Trophoblast cell (in vitro differentiated cells and primary cell): ENCODE measurements around the gene CHCHD3.

Experiments
- DNase-seq, 2 donors: peaks; one replicate each; pipeline ENCODE4 v3.0.0-alpha.2; 2016
- H2AFZ ChIP-seq: 2 replicates; pipeline ENCODE4 v1.6.1; 2013; ENCODE audit warnings: low read length, moderate library complexity, mild to moderate bottlenecking; ENCODE audit not compliant: insufficient read depth, poor library complexity
- H2AK5ac ChIP-seq: 2 replicates; pipeline ENCODE4 v1.6.1; 2013; ENCODE audit warnings: mild to moderate bottlenecking, low read length
- H2BK120ac ChIP-seq: 2 replicates; pipeline ENCODE4 v1.6.1; 2013; ENCODE audit warnings: low read length, mild to moderate bottlenecking, moderate library complexity; ENCODE audit not compliant: insufficient read depth, poor library complexity
- H2BK12ac ChIP-seq: 2 replicates; pipeline ENCODE4 v1.6.1; 2013; ENCODE audit warnings: mild to moderate bottlenecking, low read length, moderate library complexity
- H2BK5ac ChIP-seq: 2 replicates; pipeline ENCODE4 v1.6.1; 2013; ENCODE audit warnings: low read length, low read depth, moderate library complexity, mild to moderate bottlenecking; ENCODE audit not compliant: poor library complexity
- H3K14ac ChIP-seq: 2 replicates; pipeline ENCODE4 v1.6.1; 2013; ENCODE audit warnings: mild to moderate bottlenecking, low read length
- H3K18ac ChIP-seq: 2 replicates; pipeline ENCODE4 v1.6.1; 2013; ENCODE audit warnings: mild to moderate bottlenecking, low read length
- H3K23ac ChIP-seq: 2 replicates; pipeline ENCODE4 v1.6.1; 2013; ENCODE audit warnings: low read length
- H3K27ac ChIP-seq: 2 replicates; pipeline ENCODE4 v1.5.1; 2013; ENCODE audit warnings: low read depth, mild to moderate bottlenecking, inconsistent platforms, low read length, moderate library complexity
- H3K27me3 ChIP-seq: 2 replicates; pipeline ENCODE4 v1.6.1; 2013; ENCODE audit warnings: inconsistent platforms, mild to moderate bottlenecking, low read length, moderate library complexity; ENCODE audit not compliant: insufficient read depth
- H3K36me3 ChIP-seq, 2 experiments: 1 replicate in 1 of 2; 2 replicates in 1 of 2; pipeline ENCODE4 v1.6.1; 2013; ENCODE audit warnings: low read length in 2 of 2, mild to moderate bottlenecking in 2 of 2, moderate library complexity in 1 of 2; ENCODE audit not compliant: insufficient read depth in 2 of 2, control insufficient read depth in 1 of 2
- H3K4ac ChIP-seq: 2 replicates; pipeline ENCODE4 v1.6.1; 2013; ENCODE audit warnings: low read depth, mild to moderate bottlenecking, low read length, moderate library complexity
- H3K4me1 ChIP-seq, 2 experiments: 1 replicate in 1 of 2; 2 replicates in 1 of 2; pipeline ENCODE4 v1.6.1; 2013; ENCODE audit warnings: low read length in 2 of 2, mild to moderate bottlenecking in 2 of 2, moderate library complexity in 1 of 2; ENCODE audit not compliant: insufficient read depth in 2 of 2, control insufficient read depth in 1 of 2
- H3K4me2 ChIP-seq: 2 replicates; pipeline ENCODE4 v1.6.1; 2013; ENCODE audit warnings: inconsistent platforms, mild to moderate bottlenecking, low read length, moderate library complexity
- H3K4me3 ChIP-seq: 2 replicates; pipeline ENCODE4 v1.5.1; 2013; ENCODE audit warnings: mild to moderate bottlenecking, low read depth, low read length, inconsistent platforms
- H3K79me1 ChIP-seq: one replicate; pipeline ENCODE4 v1.6.1; 2013; ENCODE audit warnings: low read length
- H3K79me2 ChIP-seq: 2 replicates; pipeline ENCODE4 v1.6.1; 2013; ENCODE audit warnings: low read length, mild to moderate bottlenecking; ENCODE audit not compliant: control insufficient read depth, insufficient read depth, poor library complexity
- H3K9ac ChIP-seq: 2 replicates; pipeline ENCODE4 v1.6.1; 2013; ENCODE audit warnings: mild to moderate bottlenecking, low read length
- H3K9me3 ChIP-seq: 2 replicates; pipeline ENCODE4 v1.6.1; 2013; ENCODE audit warnings: low read depth, mild to moderate bottlenecking, control low read depth, inconsistent platforms, low read length; ENCODE audit not compliant: insufficient read depth
- H4K12ac ChIP-seq: 2 replicates; pipeline ENCODE4 v1.6.1; 2013; ENCODE audit warnings: low read depth, mild to moderate bottlenecking, low read length, moderate library complexity
- H4K8ac ChIP-seq: 2 replicates; pipeline ENCODE4 v1.6.1; 2013; ENCODE audit warnings: low read depth, mild to moderate bottlenecking, low read length, moderate library complexity
- H4K91ac ChIP-seq: one replicate; pipeline ENCODE4 v1.6.1; 2013; ENCODE audit warnings: low read depth, mild to moderate bottlenecking, low read length, moderate library complexity
- WGBS: extraction: QIAGEN DNeasy Blood & Tissue Kit; methylation state at CpG from one replicate; pipeline ENCODE4 v1.1.7; 2013; ENCODE audit warnings: missing lambda C conversion rate; ENCODE audit not compliant: insufficient read length, insufficient coverage; ENCODE audit errors: extremely low coverage; 5-methylcytosine and 5-hydroxymethylcytosine counted together

The CHCHD3 gene

DNA sequence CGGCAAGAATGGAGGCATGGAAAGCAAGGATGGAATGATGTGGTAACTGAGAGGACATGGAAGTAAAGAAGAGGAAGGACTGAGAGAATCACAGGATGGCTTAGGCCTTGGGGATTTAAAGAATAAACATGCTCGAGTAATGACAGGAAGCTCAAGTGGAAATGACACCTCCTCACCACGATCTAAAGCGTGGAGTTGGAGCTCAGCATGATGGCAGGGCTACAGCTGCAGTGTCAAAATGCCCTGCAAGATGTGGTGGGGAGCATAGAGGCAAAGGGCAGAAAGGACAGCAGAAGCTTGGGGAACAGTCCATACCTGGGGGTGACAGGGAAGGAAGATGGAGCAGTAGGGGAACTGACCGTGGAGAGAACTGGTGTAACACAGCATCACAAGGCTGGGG, 276.1 kb downstream of the CHCHD3 start:
- no peak overlapping the region for H3K9ac ChIP-seq
- no peak overlapping the region for H2AFZ ChIP-seq
- no peaks in the 10 kb centered on the region for H3K9me3 ChIP-seq

GRCh38 chr7:132804849-132805485, 276.9 kb downstream of the CHCHD3 start:
- no CpG with 5 or more reads among the region's 7 CpGs for WGBS
- no peak overlapping the region for H3K14ac ChIP-seq

More for the DNA sequence above, 276.1 kb downstream of the CHCHD3 start:
- Histone ChIP-seq H3K18ac (no peak overlapping the region), H2BK12ac (no peak overlapping the region), H2AK5ac (no peak overlapping the region), H4K8ac (no peak overlapping the region), H3K27ac (no peak overlapping the region), H3K4ac (no peak overlapping the region), H2BK120ac (no peak overlapping the region), H2BK5ac (no peak overlapping the region), H3K23ac (no peak overlapping the region), H3K4me1 (no peaks in the 10 kb centered on the region), H3K4me3 (no peak overlapping the region), H3K79me1 (no peaks in the 10 kb centered on the region), H3K4me2 (no peak overlapping the region), H4K12ac (no peak overlapping the region), H3K79me2 (no peaks in the 10 kb centered on the region), H3K27me3 (no peaks in the 10 kb centered on the region), H4K91ac (no peak overlapping the region), H3K36me3 (no peaks in the 10 kb centered on the region), H3K14ac (no peak overlapping the region)
- DNase-seq, result no peak
- no CpG with 5 or more reads among the region's 5 CpGs for WGBS

DNA sequence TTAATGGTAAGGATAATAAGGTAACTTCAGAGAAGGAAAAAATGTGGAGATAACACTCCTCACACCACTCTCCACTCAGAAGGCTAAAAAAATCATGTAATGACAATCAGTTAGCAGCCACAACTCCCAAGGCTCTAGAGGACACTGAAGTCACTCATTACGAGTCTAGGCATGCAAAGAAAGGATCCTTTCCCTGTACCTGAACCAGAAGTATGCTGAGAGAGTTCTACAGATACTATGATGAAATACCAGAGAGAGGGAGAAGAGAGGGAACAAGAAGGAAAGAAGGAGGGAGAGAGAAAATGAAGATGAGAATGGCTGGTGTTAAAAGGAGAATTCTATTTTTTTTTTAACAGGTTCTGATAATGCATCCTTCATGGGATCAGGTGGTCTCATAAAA, 281.4 kb downstream of the CHCHD3 start:
- Histone ChIP-seq H2BK12ac (no peak overlapping the region), H3K23ac (no peak overlapping the region), H4K91ac (no peak overlapping the region), H3K27ac (no peak overlapping the region), H3K79me1 (no peaks in the 10 kb centered on the region), H3K4me2 (no peak overlapping the region), H3K9ac (no peak overlapping the region), H2BK5ac (no peak overlapping the region), H3K27me3 (no peaks in the 10 kb centered on the region), H2BK120ac (no peak overlapping the region), H3K4me1 (no peaks in the 10 kb centered on the region), H2AFZ (no peak overlapping the region), H3K9me3 (no peaks in the 10 kb centered on the region), H4K12ac (no peak overlapping the region), H4K8ac (no peak overlapping the region), H2AK5ac (no peak overlapping the region), H3K14ac (no peak overlapping the region), H3K36me3 (no peaks in the 10 kb centered on the region), H3K4ac (no peak overlapping the region), H3K18ac (no peak overlapping the region), H3K4me3 (no peak overlapping the region), H3K79me2 (no peaks in the 10 kb centered on the region)
- no CpG with 5 or more reads among the region's 1 CpG for WGBS
- DNase-seq, result no peak

More at GRCh38 chr7:132804849-132805485, 276.9 kb downstream of the CHCHD3 start:
- Histone ChIP-seq H3K79me1 (no peaks in the 10 kb centered on the region), H3K4me1 (no peaks in the 10 kb centered on the region), H3K9ac (no peak overlapping the region), H2BK120ac (no peak overlapping the region), H4K8ac (no peak overlapping the region), H3K27me3 (no peaks in the 10 kb centered on the region), H2AFZ (no peak overlapping the region), H3K4me2 (no peak overlapping the region), H4K12ac (no peak overlapping the region), H2BK12ac (no peak overlapping the region), H3K27ac (no peak overlapping the region), H3K79me2 (no peaks in the 10 kb centered on the region), H2BK5ac (no peak overlapping the region), H3K9me3 (no peaks in the 10 kb centered on the region), H3K4ac (no peak overlapping the region), H4K91ac (no peak overlapping the region), H3K4me3 (no peak overlapping the region), H2AK5ac (no peak overlapping the region), H3K23ac (no peak overlapping the region), H3K18ac (no peak overlapping the region), H3K36me3 (no peaks in the 10 kb centered on the region)
- DNase-seq, result no peak

- no peak overlapping the region for H4K91ac ChIP-seq
- DNase-seq, result no peak
- no peaks in the 10 kb centered on the region for H3K79me1 ChIP-seq
- no peak overlapping the region for H2AFZ ChIP-seq
- H2BK12ac ChIP-seq, result no peak overlapping the region
- no peaks in the 10 kb centered on the region for H3K79me2 ChIP-seq
- no peaks in the 10 kb centered on the region for H3K27me3 ChIP-seq
- H3K9ac ChIP-seq, result no peak overlapping the region
- no peak overlapping the region for H3K27ac ChIP-seq
- no peak overlapping the region for H2BK5ac ChIP-seq
- no peak overlapping the region for H3K4me2 ChIP-seq
- H3K4me1 ChIP-seq, result no peaks in the 10 kb centered on the region
- no peak overlapping the region for H2BK120ac ChIP-seq
- no peak overlapping the region for H3K4ac ChIP-seq
- no peak overlapping the region for H3K18ac ChIP-seq
- no peak overlapping the region for H2AK5ac ChIP-seq
- H3K14ac ChIP-seq, result no peak overlapping the region
- H3K23ac ChIP-seq, result no peak overlapping the region
- no peak overlapping the region for H4K12ac ChIP-seq
- no peak overlapping the region for H4K8ac ChIP-seq
- no peaks in the 10 kb centered on the region for H3K9me3 ChIP-seq
- no peak overlapping the region for H3K4me3 ChIP-seq
- H3K36me3 ChIP-seq, result no peaks in the 10 kb centered on the region
These were observed 282.8 kb downstream of the CHCHD3 start for GRCh38 chr7:132799081-132799413.
